Measurements from ENCODE around the gene LIPC.

DNA sequence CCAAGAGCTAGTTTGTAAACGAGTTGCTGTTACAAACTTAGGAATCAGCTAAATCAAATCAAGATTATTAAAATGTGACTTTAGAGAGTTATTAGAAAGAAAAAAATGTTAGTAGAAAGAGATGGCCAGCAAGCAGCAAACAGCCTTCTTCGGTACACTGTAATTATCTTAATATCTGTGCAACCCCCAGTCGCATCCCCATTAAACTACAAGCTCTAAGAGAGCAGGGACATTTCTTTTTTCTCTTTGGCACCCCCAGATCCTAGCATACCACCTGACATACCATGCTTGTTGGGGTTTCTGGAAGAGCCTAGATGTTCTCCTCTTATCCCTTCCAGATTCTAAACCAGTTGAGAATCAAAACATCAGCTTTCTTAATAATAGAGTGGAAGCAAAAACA lies 45.1 kb upstream of the LIPC start:
- TF ChIP-seq ZNF24 (IDR thresholded peaks at IDR 0.05) (no peak), SREBF1 (IDR thresholded peaks at IDR 0.05; ENCODE audit: borderline replicate concordance, low read depth, low read length) (no peak), NR1H2 (CRISPR knock-in tag; IDR thresholded peaks at IDR 0.05) (no peak), CTBP1 (IDR thresholded peaks at IDR 0.05; ENCODE audit: borderline replicate concordance) (no peak), PHTF2 (CRISPR knock-in tag; IDR thresholded peaks at IDR 0.05) (no peak)
